Gastrocnemius medialis (tissue), 4 donors: ENCODE measurements around the gene HCRT.

Experiments used
- POLR2A ChIP-seq, 2 donors: fragments of 450-650 bp; IDR thresholded peaks; one replicate each; pipeline ENCODE4 v1.6.1; 2017; ENCODE audit warnings: antibody characterized with exemption in 2 of 2, mild to moderate bottlenecking in 2 of 2, moderate library complexity in 2 of 2
- TF ChIP-seq, protein P1 (sequence below), 5 experiments: fragments of 450-650 bp in 3 of 5; fragments of 200-600 bp in 2 of 5; sonication (generic) in 2 of 5; IDR thresholded peaks in 4 of 5; conservative IDR thresholded peaks in 1 of 5; 1 replicate in 4 of 5; 2 replicates in 1 of 5; pipeline ENCODE4 v1.5.1; 2016 to 2019; ENCODE audit warnings: antibody characterized with exemption in 5 of 5, mild to moderate bottlenecking in 3 of 5, moderate library complexity in 3 of 5

DNA sequence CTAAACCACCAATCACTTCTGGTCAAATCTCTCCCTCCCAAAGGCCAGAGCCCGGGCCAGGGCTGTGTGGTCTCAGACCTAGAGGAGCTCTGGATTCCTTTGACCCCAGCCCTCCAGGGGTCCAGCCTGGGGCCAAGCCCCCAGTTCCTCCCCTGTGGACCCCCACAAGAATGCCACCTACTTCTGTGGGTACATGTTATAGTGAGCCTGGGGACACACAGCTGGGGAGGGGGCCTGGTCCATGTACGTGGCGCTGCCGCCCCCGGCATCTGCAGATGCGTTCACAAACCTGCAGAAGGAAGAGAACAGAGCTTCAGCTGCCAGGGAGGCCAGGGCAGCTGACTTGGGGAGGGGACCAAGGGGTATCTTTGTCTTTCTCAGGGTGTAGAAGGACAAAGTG is 16.9 kb upstream of the HCRT start:
- TF ChIP-seq, protein P1, sequence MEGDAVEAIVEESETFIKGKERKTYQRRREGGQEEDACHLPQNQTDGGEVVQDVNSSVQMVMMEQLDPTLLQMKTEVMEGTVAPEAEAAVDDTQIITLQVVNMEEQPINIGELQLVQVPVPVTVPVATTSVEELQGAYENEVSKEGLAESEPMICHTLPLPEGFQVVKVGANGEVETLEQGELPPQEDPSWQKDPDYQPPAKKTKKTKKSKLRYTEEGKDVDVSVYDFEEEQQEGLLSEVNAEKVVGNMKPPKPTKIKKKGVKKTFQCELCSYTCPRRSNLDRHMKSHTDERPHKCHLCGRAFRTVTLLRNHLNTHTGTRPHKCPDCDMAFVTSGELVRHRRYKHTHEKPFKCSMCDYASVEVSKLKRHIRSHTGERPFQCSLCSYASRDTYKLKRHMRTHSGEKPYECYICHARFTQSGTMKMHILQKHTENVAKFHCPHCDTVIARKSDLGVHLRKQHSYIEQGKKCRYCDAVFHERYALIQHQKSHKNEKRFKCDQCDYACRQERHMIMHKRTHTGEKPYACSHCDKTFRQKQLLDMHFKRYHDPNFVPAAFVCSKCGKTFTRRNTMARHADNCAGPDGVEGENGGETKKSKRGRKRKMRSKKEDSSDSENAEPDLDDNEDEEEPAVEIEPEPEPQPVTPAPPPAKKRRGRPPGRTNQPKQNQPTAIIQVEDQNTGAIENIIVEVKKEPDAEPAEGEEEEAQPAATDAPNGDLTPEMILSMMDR (IDR thresholded peaks at IDR 0.05 in 4 of 5, conservative IDR thresholded peaks at IDR 0.05 in 1 of 5): no peak
- TF ChIP-seq POLR2A (IDR thresholded peaks at IDR 0.05): no peak
